Measurements from ENCODE around the gene FAF1. TPM values are rescaled to one million over a fixed set of nuclear protein-coding genes. Genes with fewer than 3 reads are reported as not detected.
"Not testable (repeated sequence)": the region's sequence is repeated elsewhere in the genome, so short reads cannot be mapped to it uniquely, and the experiment has no call there.

FAF1 gene
- total RNA-seq = 10 to 100 TPM; 32.3 to 51.4 (median 36.1) TPM

DNA sequence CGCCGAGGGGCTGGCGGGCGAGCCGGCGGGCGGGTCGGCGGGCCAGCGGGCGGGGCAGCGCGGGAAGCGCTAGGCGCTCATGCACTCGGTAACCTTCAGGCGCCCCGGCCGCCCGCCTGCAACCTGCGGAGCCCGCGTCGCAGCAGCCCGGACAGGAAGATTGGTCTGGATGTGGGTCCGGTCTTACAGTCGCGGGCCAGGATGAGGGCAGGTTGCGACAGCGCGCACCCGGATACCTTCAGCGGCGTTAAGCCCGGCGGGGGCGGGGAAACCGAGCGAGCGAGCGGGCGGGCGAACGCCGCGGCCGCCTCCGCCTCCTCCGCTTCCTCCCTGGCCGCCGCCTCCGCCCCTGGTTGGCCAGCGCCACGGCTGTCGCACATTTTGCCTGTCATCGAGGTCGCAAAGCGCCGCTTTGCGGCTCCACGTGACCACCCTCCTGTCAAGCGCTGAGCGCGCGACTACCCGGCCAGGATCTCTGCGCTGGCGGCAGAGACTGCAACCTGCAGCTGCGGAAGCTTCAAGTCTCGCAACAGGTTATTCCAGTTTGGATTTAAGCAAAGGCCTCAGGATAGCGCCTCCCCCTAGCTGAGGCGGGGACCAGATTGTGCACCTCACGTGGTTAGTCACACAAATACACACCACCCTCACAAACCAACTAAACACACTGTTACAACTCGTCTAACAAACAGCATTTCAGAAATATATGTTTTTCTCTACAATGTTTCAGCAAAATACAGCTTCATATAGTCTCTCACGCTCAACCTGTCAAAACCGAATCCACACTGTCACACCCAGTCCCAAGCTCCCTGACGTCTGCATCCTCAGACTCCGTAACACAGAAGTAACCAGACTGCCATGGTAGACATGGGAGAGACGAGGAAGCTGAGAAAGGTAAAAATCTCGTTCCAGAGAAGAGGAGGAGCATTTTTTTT is at the start of gene FAF1:
TSS of gene FAF1 (minus strand) at position 355 of the 932 bp plus-strand sequence. CDS start 456 bp downstream, outside the sequence.
- DNase-seq (ENCODE audit: low spot score) (peak; percentile 82), ATAC-seq (ENCODE audit: low FRiP score) (peak; percentile 92)
- TF ChIP-seq CTCF (IDR thresholded peaks at IDR 0.05) = no peak

- TF ChIP-seq CTCF (IDR thresholded peaks at IDR 0.05) = no peak
- DNase-seq (ENCODE audit: low spot score) (no peak), ATAC-seq (ENCODE audit: low FRiP score) (no peak)
These were observed 49.3 kb upstream of the FAF1 start for GRCh38 chr1:51009381-51009780.

DNA sequence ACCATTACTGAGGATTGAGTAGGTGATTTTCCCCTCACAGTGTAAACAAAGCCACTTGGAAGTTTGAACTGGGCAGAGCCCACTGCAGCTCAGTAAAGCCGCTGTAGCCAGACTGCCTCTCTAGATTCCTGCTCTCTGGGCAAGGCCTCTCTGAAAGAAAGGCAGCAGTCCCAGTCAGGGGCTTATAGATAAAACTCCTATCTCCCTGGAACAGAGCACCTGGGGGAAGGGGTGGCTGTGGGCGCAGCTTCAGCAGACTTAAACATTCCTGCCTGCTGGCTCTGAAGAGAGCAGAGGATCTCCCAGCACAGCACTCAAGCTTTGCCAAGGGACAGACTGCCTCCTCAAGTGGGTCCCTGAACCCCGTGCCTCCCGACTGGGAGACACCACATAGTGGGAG is 45.5 kb upstream of the FAF1 start:
- DNase-seq (ENCODE audit: low spot score) = not testable (repeated sequence)

DNA sequence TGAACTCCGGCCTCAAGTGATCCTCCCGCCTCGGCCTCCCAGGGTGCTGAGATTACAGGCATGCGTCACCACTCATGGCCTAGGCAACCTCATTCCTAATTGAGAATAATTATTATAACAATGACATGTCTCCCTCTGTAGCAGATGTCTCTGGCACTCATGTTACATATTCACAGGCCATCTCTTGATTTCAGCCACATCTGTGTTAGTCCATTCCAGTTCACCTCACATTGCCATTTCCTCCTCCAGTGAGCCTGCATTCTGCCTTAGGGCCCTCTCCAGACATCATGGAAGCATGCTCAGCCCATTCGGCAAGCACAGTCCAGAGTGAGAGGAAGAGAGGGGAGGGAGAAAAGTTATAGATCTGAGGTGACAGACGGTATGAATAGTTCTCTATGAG is 42.4 kb upstream of the FAF1 start:
- no peak for DNase-seq (ENCODE audit: low spot score)
- TF ChIP-seq CTCF (IDR thresholded peaks at IDR 0.05) = no peak
- no peak for ATAC-seq (ENCODE audit: low FRiP score)

More for the DNA sequence above, 45.5 kb upstream of the FAF1 start:
- not testable (repeated sequence) for ATAC-seq (ENCODE audit: low FRiP score)

DNA sequence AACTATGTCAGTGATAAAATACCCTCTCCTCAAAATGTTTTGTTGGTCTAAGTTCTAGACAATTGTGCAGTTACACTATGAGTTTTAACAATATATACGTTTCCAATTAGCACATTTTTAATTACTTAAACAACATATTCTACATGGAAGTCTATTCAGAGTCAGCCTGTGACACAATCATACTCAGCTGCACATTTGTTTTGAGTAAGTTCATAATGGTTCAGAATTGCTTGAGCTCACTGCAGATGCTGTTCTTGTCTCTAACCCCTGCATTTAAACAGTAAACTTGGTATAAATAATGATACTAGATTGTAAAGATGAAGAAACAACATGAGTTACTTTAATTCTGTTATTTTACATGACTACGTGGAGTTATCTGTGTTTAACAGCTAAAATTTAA is 40.6 kb upstream of the FAF1 start:
- DNase-seq (ENCODE audit: low spot score) = no peak
- ATAC-seq (ENCODE audit: low FRiP score) = no peak
- TF ChIP-seq CTCF (IDR thresholded peaks at IDR 0.05) = no peak

GRCh38 chr1:51000160-51000559 is 40.1 kb upstream of the FAF1 start:
- ATAC-seq (ENCODE audit: low FRiP score) = no peak
- no peak for TF ChIP-seq CTCF (IDR thresholded peaks at IDR 0.05)
- no peak for DNase-seq (ENCODE audit: low spot score)

- not testable (repeated sequence) for ATAC-seq (ENCODE audit: low FRiP score)
These were observed 39.3 kb upstream of the FAF1 start for GRCh38 chr1:50999375-50999774.

GRCh38 chr1:50996083-50996482 is 36.0 kb upstream of the FAF1 start:
- TF ChIP-seq CTCF (IDR thresholded peaks at IDR 0.05) = no peak
- ATAC-seq (ENCODE audit: low FRiP score) = no peak
- DNase-seq (ENCODE audit: low spot score) = no peak

More at GRCh38 chr1:50999375-50999774, 39.3 kb upstream of the FAF1 start:
- not testable (repeated sequence) for DNase-seq (ENCODE audit: low spot score)
